GM21619 (cell line): ENCODE data around the gene SOD1.
A peak's percentile ranks its signal among the peaks of the same experiment; 100 is the strongest.
"Not testable (repeated sequence)": the region's sequence is repeated elsewhere in the genome, so short reads cannot be mapped to it uniquely, and the experiment has no call there.

Source experiments
- ATAC-seq: cut with Tn5 transposase; IDR thresholded peaks from one replicate; pipeline ENCODE4 v1.9.1; 2021; ENCODE audit not compliant: unreplicated experiment

SOD1 gene

DNA sequence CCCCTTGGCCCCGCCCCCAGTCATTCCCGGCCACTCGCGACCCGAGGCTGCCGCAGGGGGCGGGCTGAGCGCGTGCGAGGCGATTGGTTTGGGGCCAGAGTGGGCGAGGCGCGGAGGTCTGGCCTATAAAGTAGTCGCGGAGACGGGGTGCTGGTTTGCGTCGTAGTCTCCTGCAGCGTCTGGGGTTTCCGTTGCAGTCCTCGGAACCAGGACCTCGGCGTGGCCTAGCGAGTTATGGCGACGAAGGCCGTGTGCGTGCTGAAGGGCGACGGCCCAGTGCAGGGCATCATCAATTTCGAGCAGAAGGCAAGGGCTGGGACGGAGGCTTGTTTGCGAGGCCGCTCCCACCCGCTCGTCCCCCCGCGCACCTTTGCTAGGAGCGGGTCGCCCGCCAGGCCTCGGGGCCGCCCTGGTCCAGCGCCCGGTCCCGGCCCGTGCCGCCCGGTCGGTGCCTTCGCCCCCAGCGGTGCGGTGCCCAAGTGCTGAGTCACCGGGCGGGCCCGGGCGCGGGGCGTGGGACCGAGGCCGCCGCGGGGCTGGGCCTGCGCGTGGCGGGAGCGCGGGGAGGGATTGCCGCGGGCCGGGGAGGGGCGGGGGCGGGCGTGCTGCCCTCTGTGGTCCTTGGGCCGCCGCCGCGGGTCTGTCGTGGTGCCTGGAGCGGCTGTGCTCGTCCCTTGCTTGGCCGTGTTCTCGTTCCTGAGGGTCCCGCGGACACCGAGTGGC, at the start of gene SOD1:
SOD1 (plus strand) TSS at position 158 of the 723 bp plus-strand sequence; CDS start at position 235, 77 bp downstream.
- peak; percentile 92 for ATAC-seq

GRCh38 chr21:31611445-31611844, 48.0 kb upstream of the SOD1 start:
- no peak for ATAC-seq

GRCh38 chr21:31612894-31613785, 46.4 kb upstream of the SOD1 start:
- ATAC-seq = no peak

- ATAC-seq = no peak
Measured at GRCh38 chr21:31614705-31615104, 44.8 kb upstream of the SOD1 start.

GRCh38 chr21:31616216-31616615, 43.3 kb upstream of the SOD1 start:
- ATAC-seq = no peak

DNA sequence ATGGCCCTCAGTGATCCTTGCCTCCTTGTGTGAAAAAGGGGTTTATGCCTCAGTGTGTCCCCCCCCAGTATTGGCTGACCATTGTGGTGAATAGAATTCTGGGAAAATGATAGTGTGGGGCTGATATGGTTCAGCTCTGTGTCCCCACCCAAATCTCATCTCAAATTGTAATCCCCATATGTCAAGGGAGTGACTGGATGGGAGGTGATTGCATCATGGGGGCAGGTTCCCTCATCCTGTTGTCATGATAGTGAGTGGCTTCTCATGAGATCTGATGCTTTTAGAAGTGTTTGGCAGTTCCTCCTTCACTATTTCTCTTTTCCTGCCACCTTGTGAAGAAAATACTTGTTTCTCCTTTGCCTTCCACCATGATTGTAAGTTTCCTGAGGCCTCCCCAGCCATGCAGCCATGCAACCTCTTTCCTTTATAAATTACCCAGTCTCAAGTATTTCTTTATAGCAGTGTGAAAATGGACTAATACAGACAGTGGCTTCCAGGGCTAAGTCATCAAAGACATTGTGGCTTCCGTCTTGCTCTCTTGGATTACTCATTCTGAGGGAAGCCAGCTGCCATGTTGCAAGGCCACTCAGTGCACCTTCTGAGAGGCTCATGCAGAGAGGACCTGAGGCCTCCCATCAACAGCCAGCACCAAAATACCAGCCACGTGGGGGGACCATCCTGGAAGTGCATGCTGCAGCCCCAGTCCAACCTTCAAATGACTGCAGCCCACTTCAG, 40.6 kb upstream of the SOD1 start:
- no peak for ATAC-seq

GRCh38 chr21:31622397-31622796, 37.1 kb upstream of the SOD1 start:
- no peak for ATAC-seq

DNA sequence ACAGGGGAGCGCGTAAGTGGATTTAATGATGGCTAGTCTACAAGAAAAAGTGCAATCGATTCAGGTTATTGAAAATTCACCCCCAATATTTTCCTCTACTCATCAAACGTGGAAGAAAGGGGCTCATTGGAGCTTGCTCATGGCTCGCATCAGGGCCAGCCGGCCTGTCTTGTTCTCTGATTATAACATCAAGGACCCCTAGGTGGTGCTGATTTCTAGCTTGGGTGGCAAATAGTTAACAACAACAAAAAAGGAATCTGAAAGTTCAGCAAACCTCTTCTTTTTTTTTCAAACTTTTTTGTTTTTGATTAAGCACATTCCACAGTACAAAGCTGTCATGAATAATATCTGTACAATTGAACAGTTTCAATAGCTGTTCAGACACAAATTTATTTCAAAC, 35.8 kb upstream of the SOD1 start:
- no peak for ATAC-seq

GRCh38 chr21:31624181-31624580, 35.3 kb upstream of the SOD1 start:
- no peak for ATAC-seq

DNA sequence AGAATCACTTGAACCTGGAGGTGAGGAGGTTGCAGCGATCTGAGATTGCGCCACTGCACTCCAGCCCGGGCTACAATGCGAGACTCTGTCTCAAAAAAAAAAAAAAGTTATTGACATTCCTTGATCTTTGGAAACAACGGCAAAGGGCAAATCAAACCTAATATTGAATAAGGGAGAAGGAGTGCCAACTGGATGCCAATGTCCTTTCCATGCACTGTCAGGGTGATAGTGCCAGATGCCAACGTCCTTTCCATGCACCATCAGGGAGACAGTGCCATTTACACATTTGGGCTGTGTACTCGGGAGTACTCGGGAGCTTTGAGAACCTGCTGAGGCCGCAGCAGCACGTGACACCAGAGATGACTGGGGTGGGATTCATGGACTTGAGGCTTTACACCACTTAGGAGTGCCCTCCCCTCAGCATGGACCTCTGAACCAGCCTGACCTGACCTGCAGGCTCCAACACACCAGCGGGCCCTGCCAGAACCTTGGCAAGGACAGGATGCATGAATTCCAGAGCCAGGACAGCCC, 34.5 kb upstream of the SOD1 start:
- no peak for ATAC-seq

GRCh38 chr21:31629972-31630711, 29.4 kb upstream of the SOD1 start:
- ATAC-seq = no peak

GRCh38 chr21:31631881-31632280, 27.6 kb upstream of the SOD1 start:
- not testable (repeated sequence) for ATAC-seq

DNA sequence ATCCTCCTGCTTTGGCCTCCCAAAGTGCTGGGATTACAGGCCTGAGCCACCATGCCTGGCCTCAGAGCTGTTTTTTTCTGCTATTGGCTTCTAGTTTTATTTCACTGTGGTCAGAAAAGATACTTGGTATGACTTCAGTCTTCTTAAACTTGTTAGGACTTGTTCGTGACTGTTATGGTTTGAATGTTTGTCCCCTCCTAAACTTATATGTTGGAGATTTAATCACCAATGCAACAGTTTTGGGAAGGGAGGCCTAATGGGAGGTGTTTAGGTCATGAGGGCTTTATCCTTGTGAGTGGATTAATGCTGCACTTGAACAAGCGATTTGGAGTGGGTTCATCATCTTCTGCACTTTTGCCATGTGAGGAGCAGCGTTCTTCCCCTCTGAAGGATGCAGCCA, 24.5 kb upstream of the SOD1 start:
- no peak for ATAC-seq

- ATAC-seq = no peak
Measured at GRCh38 chr21:31636874-31637273, 22.6 kb upstream of the SOD1 start.

- no peak for ATAC-seq
Measured at GRCh38 chr21:31641416-31641922, 18.0 kb upstream of the SOD1 start.

GRCh38 chr21:31644643-31645042, 14.8 kb upstream of the SOD1 start:
- no peak for ATAC-seq

DNA sequence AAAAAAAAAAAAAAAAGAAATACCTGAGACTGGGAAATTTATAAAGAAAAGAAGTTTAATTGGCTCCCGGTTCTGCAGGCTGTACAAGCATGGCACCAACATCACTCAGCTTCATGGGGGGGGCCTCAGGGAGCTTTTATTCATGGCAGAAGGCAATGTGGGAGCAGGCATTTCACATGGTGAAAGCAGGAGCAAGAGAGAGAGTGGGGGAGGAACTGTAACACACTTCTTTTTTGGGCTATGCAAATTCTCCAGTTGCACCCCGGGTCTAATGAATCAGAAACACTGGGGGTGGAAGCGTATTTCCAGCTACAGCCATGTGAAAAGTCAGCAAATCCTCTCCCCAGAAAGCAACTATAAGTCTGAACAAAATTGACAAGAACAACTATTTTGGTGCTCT, 11.8 kb upstream of the SOD1 start:
- peak; percentile 66 for ATAC-seq

DNA sequence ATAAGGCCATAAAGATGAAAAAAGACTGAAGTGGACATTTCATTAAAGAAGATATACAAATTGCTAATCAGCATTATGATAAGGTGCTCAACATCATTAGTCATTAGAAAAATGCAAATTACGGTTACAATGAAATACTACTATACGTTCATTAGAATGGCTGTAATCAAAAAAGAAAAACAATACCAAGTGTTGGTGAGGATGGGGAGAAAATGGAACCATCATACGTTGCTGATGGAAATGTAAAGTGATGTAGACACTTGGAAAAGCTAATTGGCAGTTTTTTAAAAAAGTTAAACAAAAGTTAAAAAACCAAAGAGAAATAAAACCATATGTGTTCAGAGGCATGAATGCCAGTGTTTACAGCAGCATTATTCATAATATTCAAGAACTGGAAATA, 8.6 kb upstream of the SOD1 start:
- no peak for ATAC-seq

DNA sequence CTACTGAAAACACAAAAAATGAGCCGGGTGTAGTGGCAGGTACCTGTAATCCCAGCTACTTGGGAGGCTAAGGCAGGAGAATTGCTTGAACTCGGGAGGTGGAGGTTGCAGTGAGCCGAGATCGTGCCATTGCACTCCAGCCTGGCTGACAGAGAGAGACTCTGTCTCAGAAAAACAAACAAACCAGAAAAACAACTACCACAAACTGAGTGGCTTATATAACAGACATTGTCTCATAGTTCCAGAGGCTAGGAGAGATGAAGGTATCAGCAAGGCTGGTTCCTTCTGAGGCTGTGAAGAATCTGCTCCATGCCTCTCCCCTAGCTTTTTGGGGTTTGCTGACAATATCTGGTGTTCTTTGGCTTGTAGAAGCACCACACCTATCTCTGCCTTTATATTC, 8.0 kb upstream of the SOD1 start:
- ATAC-seq = not testable (repeated sequence)

DNA sequence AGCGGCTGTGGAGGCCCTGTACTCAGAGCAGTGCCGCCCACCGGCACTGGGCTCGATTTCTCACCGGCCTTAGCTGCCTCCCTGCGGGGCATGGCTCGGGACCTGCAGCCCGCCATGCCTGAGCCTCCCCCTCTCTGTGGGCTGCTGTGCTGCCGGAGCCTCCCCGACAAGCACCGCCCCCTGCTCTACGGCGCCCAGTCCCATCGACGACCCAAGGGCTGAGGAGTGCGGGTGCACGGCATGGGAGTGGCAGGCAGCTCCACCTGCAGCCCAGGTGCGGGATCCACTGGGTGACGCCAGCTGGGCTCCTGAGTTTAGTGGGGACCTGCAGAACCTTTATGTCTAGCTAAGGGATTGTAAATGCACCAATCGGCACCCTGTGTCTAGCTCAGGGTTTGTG, 5.2 kb upstream of the SOD1 start:
- no peak for ATAC-seq
